H54 (cell line): ENCODE measurements around the gene BAIAP2L1.
"Not testable (repeated sequence)": the region's sequence is repeated elsewhere in the genome, so short reads cannot be mapped to it uniquely, and the experiment has no call there.

Source experiments
- DNase-seq: peaks from one replicate; pipeline ENCODE4 v3.0.0; 2011; ENCODE audit warnings: low spot score, mixed read lengths; ENCODE audit not compliant: insufficient read length
- FAIRE-seq: peaks from 3 replicates; lab custom pipeline; 2011; peaks lifted over from hg19 to GRCh38; lab: Jason Lieb, UNC
- POLR2A ChIP-seq: IDR thresholded peaks from 2 replicates; pipeline ENCODE4 v1.6.1; 2011; ENCODE audit warnings: low read depth, mild to moderate bottlenecking, low read length

BAIAP2L1 gene

DNA sequence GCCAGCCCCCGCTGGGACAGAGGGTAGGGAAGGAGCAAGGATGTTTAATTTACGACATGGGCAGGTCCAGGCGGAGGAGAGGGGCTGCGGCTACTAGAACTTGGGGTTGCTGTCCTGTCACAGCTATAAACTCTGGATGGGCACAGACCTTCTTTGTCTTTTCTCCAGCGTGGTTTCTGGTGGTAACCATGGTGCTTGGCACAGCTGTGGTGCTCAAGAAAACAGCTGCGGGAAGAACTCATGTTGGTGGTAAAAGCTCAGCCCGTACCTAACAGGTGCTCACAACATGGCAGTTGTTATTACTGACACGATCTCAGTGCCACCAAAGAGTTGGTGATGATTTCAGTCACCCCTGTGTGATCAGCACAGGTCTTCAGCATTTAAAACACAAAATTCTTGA is 13.8 kb downstream of the BAIAP2L1 start:
- TF ChIP-seq POLR2A, result no peak
- no peak for DNase-seq
- no peak for FAIRE-seq

DNA sequence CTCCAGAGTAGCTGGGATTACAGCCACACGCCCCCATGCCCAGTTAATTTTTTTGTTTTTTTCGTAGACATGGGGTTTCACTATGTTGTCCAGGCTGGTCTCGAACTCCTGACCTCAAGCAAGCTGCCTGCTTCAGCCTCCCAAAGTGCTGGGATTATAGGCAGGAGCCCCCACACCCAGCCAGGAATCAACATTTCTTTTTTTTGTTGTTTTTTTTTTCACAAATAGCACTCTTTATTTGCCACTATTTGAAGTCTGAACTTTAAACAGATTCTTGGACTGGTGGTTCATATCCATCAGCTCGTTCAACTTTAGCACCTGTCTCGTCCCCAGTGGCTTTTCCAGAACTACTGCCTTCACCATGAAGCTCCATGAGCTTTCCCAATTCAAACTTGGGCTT is 15.4 kb downstream of the BAIAP2L1 start:
- not testable (repeated sequence) for DNase-seq, FAIRE-seq

GRCh38 chr7:98378210-98378819 is 22.6 kb downstream of the BAIAP2L1 start:
- no peak for DNase-seq
- no peak for FAIRE-seq
- no peak for TF ChIP-seq POLR2A

GRCh38 chr7:98376711-98377110 is 24.2 kb downstream of the BAIAP2L1 start:
- no peak for TF ChIP-seq POLR2A
- no peak for FAIRE-seq
- no peak for DNase-seq

DNA sequence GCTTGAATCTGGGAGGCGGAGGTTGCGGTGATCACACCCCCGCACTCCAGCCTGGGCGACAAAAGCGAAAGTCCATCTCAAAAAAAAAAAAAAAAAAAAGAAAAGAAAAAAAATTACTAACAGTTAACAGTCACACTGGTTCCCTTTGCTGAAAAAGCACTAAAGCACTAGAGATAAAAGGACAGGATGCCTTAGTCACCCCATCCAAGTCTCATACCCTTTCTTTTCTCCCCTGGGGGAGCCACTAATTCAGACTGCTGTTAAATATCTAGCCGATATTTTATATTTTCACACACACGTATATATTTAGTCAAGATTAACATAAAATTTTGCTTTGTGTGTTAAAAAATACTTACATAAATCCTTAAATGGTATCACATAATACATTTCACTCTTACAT is 25.2 kb downstream of the BAIAP2L1 start:
- no peak for DNase-seq
- no peak for TF ChIP-seq POLR2A
- no peak for FAIRE-seq

GRCh38 chr7:98374285-98374680 is 26.6 kb downstream of the BAIAP2L1 start:
- DNase-seq, result no peak
- no peak for TF ChIP-seq POLR2A
- no peak for FAIRE-seq

- FAIRE-seq (peak; percentile 77), DNase-seq (peak; percentile 63)
- no peak for TF ChIP-seq POLR2A
These were observed 27.9 kb downstream of the BAIAP2L1 start for GRCh38 chr7:98372993-98373392.

- DNase-seq (no peak), FAIRE-seq (no peak)
- TF ChIP-seq POLR2A, result no peak
These were observed 31.2 kb downstream of the BAIAP2L1 start for GRCh38 chr7:98369726-98370125.

GRCh38 chr7:98368716-98369115 is 32.2 kb downstream of the BAIAP2L1 start:
- no peak for TF ChIP-seq POLR2A
- FAIRE-seq (no peak), DNase-seq (no peak)

DNA sequence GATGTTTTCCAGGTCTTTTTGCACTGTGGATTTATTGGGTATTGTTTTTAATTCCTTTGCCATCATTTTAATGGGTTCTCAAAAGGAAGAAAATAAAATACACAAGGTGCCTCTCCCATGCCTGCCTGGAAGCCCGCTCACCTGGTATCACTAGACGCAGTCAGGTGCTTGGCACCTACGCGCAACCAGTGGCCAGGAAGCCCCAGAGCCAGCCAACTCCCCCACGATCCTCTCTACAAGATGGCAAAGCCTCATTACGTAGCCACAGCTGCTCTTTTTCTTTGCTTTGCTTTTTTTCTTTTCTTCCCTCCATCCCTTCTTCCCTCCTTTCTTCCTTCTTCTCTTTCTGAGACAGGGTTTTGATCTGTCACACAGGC is 34.3 kb downstream of the BAIAP2L1 start:
- FAIRE-seq (no peak), DNase-seq (no peak)
- no peak for TF ChIP-seq POLR2A

DNA sequence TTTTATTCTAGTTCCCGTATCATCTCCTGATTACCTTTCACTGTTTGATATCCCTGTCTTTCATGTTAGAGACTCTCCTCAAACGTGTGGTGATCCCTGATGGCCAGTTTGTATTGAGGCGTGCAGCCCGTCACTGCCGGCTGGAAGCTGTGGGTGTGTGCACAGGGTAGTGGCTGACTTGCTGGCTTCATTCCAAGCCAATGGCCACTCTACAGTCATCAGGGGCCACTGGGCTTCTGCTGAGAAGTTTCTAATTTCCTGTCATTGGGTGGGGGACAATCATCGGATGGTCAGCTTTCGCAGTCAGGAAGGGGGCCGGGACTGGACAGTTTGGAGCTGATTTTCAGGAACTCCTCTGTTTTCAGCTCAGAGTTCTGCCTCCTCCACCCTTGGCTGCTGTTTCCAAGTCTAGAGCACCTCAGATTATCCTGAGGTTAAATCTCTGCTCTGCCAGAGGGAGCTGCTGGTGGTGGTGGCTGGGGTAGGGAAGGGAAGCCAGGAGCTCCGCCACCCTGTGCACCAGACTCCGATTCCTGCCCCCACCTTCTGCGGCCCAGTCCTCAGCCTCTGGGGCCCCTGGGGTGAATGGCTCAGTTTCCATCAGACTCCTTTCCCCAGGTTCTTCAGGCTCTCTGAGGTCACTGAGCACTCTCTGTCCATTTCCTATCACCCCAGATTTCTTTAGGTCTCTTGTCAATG is 34.9 kb downstream of the BAIAP2L1 start:
- FAIRE-seq (no peak), DNase-seq (no peak)
- TF ChIP-seq POLR2A, result no peak

GRCh38 chr7:98364220-98364619 is 36.7 kb downstream of the BAIAP2L1 start:
- no peak for TF ChIP-seq POLR2A
- no peak for FAIRE-seq
- DNase-seq, result no peak

DNA sequence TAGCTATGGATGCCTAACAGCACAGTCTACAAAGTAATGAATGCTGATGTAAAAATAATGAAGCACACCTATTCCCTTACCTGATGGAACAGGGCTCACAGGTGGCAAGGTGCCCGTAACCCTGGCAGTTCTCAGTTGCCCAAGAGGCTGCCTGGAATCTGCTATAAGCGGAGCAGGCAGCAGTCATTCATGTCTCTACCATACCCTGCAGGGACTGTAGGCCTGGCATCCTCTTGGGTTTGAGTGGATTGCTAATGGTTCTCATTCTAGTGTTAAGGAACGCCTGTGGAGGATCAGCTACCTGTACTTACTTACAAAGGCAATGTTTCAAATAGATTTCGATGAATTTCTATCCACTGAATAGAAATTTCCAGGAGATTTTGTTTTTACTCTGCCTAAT is 38.4 kb downstream of the BAIAP2L1 start:
- DNase-seq, result no peak
- FAIRE-seq, result no peak
- no peak for TF ChIP-seq POLR2A

DNA sequence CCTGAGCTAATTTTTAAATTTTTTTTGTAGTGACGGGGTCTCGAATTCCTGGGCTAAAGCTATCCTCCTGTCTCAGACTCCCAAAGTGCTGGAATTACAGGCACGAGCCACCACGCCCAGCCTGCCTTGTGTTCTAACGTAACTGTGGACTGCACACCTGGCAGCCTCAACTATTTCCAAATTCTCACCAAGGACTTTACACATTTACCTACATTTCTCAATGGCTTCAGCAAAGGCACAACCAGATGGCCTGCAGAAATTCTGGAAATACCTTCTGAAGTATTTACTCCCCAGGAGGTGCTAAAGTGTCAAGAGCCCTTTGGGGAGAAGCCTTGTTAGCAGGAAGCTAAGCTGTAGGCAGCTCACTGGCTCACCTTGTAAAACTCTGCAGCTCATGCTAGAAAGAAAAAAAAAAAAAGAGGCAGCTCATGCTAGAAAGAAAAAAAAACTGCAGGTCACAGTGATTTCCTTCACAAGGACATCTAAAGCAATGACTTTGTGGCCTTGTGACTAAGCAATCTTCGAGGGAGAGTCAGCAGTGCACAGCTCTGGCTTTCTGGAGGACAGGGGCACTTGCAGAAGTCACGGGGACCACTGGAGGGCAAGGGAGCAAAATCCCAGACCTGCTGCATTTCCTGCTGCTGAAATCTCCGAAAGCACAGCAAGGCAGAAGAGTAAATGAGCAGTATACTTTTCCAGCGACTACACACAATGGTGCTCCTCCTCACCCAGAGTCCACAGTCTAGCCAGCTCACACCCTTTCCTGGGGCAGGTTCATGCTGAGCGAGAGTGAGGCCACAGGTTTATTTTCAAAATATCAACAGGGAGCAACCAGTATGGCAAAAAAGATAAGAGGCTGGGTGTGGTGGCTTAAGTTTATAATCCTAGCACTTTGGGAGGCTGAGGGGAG is 40.4 kb downstream of the BAIAP2L1 start:
- FAIRE-seq, result no peak
- no peak for DNase-seq
- no peak for TF ChIP-seq POLR2A
